Uterus (tissue), 2 donors: ENCODE measurements around the gene MGAT4B.

Source experiments
- POLR2A ChIP-seq, 2 donors: fragments of 450-650 bp; IDR thresholded peaks; one replicate each; pipeline ENCODE4 v1.6.1; 2016; ENCODE audit warnings: antibody characterized with exemption in 2 of 2, mild to moderate bottlenecking in 1 of 2, moderate library complexity in 1 of 2
- TF ChIP-seq, protein P1 (sequence below), 4 experiments: fragments of 200-600 bp in 2 of 4; fragments of 450-650 bp in 2 of 4; sonication (generic) in 2 of 4; IDR thresholded peaks; one replicate each; pipeline ENCODE4 v1.5.1; 2016 to 2019; ENCODE audit warnings: antibody characterized with exemption in 4 of 4, mild to moderate bottlenecking in 2 of 4, moderate library complexity in 1 of 4

DNA sequence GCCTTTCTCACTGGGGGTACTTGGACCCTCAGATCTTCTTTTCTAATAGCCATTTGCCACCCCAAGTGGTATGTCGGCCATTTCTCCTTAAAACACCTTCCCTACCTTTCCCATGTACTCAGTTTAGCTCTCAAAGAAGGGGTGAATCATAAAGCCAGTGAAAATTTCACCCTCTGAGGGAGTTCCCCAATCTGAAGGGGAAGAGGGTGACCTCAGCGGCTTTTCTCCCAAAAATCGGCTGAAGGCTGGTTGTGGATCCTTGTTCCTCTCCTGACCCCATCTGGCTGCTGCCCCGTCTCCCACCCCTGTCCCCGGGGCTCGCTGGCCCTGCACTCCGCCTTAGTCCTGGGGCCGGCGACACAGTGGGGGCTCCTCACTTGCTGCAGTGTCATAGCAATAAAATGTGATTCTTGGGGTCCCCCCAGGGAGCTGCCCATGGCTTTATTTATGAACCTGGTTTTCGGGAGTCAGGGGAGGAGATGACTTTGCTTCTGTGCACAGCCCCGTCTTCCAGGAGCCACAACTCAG, 30.2 kb downstream of the MGAT4B start:
- TF ChIP-seq POLR2A (IDR thresholded peaks at IDR 0.05): no peak
- TF ChIP-seq, protein P1, sequence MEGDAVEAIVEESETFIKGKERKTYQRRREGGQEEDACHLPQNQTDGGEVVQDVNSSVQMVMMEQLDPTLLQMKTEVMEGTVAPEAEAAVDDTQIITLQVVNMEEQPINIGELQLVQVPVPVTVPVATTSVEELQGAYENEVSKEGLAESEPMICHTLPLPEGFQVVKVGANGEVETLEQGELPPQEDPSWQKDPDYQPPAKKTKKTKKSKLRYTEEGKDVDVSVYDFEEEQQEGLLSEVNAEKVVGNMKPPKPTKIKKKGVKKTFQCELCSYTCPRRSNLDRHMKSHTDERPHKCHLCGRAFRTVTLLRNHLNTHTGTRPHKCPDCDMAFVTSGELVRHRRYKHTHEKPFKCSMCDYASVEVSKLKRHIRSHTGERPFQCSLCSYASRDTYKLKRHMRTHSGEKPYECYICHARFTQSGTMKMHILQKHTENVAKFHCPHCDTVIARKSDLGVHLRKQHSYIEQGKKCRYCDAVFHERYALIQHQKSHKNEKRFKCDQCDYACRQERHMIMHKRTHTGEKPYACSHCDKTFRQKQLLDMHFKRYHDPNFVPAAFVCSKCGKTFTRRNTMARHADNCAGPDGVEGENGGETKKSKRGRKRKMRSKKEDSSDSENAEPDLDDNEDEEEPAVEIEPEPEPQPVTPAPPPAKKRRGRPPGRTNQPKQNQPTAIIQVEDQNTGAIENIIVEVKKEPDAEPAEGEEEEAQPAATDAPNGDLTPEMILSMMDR (IDR thresholded peaks at IDR 0.05): no peak
